PFSK-1 (cell line): ENCODE data around the gene ICOSLG.

Experiments used
- FOXP2 ChIP-seq: optimal IDR thresholded peaks from 2 replicates; pipeline ENCODE3; 2011; ENCODE audit warnings: borderline replicate concordance, control low read depth, inconsistent platforms; ENCODE audit not compliant: insufficient read depth; ENCODE audit errors: extremely low read length, extremely low read depth
- TAF1 ChIP-seq: IDR thresholded peaks from 2 replicates; pipeline ENCODE4 v1.6.1; 2012; ENCODE audit warnings: low read length, control low read depth, borderline replicate concordance; ENCODE audit not compliant: insufficient read depth
- TF ChIP-seq, protein P1 (sequence below), 2 experiments: IDR thresholded peaks; 2 replicates each; pipeline versions ENCODE4 v1.6.1 to v1.8.0; 2011 to 2012; ENCODE audit warnings: low read depth in 2 of 2, low read length in 2 of 2, control low read depth in 1 of 2, inconsistent platforms in 1 of 2, mild to moderate bottlenecking in 1 of 2, moderate library complexity in 1 of 2; ENCODE audit not compliant: insufficient read depth in 1 of 2

DNA sequence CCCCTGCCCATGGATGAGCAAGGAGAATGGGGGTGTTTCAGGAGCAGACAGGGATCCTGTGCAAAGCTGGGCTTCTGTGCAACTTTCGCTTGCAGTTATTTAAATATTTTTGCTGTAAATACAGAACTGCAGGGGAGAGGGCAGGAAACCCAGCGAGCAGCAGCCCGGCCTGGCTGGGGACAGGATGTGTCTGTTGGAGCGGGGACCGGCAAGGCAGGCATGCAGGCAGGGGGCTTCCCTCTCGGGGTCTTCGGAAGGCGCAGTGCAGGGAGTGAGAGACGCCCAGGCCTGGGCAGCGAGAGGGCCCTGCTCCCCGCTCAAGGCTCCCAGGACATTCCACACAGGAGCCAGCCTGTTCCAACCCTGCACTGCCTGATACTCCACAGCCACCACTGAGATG lies 43.2 kb upstream of the ICOSLG start:
- TF ChIP-seq, protein P1, sequence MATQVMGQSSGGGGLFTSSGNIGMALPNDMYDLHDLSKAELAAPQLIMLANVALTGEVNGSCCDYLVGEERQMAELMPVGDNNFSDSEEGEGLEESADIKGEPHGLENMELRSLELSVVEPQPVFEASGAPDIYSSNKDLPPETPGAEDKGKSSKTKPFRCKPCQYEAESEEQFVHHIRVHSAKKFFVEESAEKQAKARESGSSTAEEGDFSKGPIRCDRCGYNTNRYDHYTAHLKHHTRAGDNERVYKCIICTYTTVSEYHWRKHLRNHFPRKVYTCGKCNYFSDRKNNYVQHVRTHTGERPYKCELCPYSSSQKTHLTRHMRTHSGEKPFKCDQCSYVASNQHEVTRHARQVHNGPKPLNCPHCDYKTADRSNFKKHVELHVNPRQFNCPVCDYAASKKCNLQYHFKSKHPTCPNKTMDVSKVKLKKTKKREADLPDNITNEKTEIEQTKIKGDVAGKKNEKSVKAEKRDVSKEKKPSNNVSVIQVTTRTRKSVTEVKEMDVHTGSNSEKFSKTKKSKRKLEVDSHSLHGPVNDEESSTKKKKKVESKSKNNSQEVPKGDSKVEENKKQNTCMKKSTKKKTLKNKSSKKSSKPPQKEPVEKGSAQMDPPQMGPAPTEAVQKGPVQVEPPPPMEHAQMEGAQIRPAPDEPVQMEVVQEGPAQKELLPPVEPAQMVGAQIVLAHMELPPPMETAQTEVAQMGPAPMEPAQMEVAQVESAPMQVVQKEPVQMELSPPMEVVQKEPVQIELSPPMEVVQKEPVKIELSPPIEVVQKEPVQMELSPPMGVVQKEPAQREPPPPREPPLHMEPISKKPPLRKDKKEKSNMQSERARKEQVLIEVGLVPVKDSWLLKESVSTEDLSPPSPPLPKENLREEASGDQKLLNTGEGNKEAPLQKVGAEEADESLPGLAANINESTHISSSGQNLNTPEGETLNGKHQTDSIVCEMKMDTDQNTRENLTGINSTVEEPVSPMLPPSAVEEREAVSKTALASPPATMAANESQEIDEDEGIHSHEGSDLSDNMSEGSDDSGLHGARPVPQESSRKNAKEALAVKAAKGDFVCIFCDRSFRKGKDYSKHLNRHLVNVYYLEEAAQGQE (IDR thresholded peaks at IDR 0.05; ENCODE audit: insufficient read depth in 1 of 2, low read depth in 2 of 2, low read length in 2 of 2): no peak
- TF ChIP-seq TAF1: no peak
- no peak for TF ChIP-seq FOXP2
